PC-9 (cell line): ENCODE results near the gene CTAG1B. TPM values are rescaled to one million over a fixed set of nuclear protein-coding genes. Genes with fewer than 3 reads are reported as not detected.

Source experiments
- BruUV-seq: library from RNA; stranded (reverse); fragments of 400-500 nt; replicated peaks from 2 replicates; lab custom pipeline; 2021; lab: Mats Ljungman, UMichigan
- CTCF ChIA-PET: fragments of 300-600 bp; sonication (Branson Sonifier 250); formaldehyde crosslinking; loops from one replicate; lab custom pipeline; 2022; ENCODE audit warnings: antibody characterized with exemption; lab: Charles Lee
- POLR2A ChIA-PET: fragments of 300-600 bp; sonication (Branson Sonifier 250); formaldehyde crosslinking; loops from one replicate; lab custom pipeline; 2022; ENCODE audit warnings: antibody characterized with exemption; ENCODE audit not compliant: unreplicated experiment; lab: Charles Lee
- DNase-seq, 2 experiments: peaks; one replicate each; pipeline versions ENCODE4 v3.0.0 to v3.0.0-alpha.2; 2015 to 2022; ENCODE audit warnings: mixed read lengths in 1 of 2
- H2AFZ ChIP-seq: fragments of 200-600 bp; sonication (generic); 2 replicates; pipeline ENCODE4 v1.8.1; 2017; ENCODE audit warnings: antibody characterized with exemption
- H3F3A ChIP-seq: fragments of 200-600 bp; sonication (generic); 2 replicates; pipeline ENCODE4 v1.8.1; 2017; ENCODE audit warnings: antibody characterized with exemption, mild to moderate bottlenecking, low read depth; ENCODE audit not compliant: insufficient read depth
- H3K27ac ChIP-seq: fragments of 200-600 bp; sonication (generic); 2 replicates; pipeline ENCODE4 v1.6.1; 2016; ENCODE audit warnings: mixed run types
- H3K27me3 ChIP-seq: fragments of 200-600 bp; sonication (generic); 2 replicates; pipeline ENCODE4 v1.6.1; 2016; ENCODE audit warnings: low read depth, mixed run types; ENCODE audit not compliant: insufficient read depth
- H3K36me3 ChIP-seq: fragments of 200-600 bp; sonication (generic); 2 replicates; pipeline ENCODE4 v1.6.1; 2016; ENCODE audit warnings: low read depth, mixed run types
- H3K4me1 ChIP-seq: fragments of 200-600 bp; sonication (generic); replicated peaks from 2 replicates; pipeline ENCODE4 v1.6.1; 2016; ENCODE audit warnings: mixed run types; ENCODE audit not compliant: insufficient read depth
- H3K4me2 ChIP-seq: fragments of 200-600 bp; sonication (generic); 2 replicates; pipeline ENCODE4 v1.6.1; 2017; ENCODE audit warnings: mixed run types
- H3K4me3 ChIP-seq: fragments of 200-600 bp; sonication (generic); 2 replicates; pipeline ENCODE4 v1.6.1; 2016; ENCODE audit warnings: mixed run types
- H3K79me2 ChIP-seq: fragments of 200-600 bp; sonication (generic); 2 replicates; pipeline ENCODE4 v1.6.1; 2017; ENCODE audit warnings: low read depth, mixed run types
- H3K9me2 ChIP-seq: fragments of 200-600 bp; sonication (generic); 2 replicates; pipeline ENCODE4 v1.8.1; 2017; ENCODE audit warnings: mild to moderate bottlenecking; ENCODE audit not compliant: insufficient read depth
- H3K9me3 ChIP-seq: fragments of 200-600 bp; sonication (generic); 2 replicates; pipeline ENCODE4 v1.8.1; 2016; ENCODE audit warnings: low read depth; ENCODE audit not compliant: insufficient read depth
- H4K20me1 ChIP-seq: fragments of 200-600 bp; sonication (generic); 2 replicates; pipeline ENCODE4 v1.8.1; 2017; ENCODE audit not compliant: insufficient read depth
- EZH2 ChIP-seq: fragments of 200-600 bp; sonication (generic); IDR thresholded peaks from 2 replicates; pipeline ENCODE4 v1.8.0; 2017; ENCODE audit warnings: antibody characterized with exemption, low read depth
- intact Hi-C: fragments of 100-400 bp; cut with micrococcal nuclease; formaldehyde crosslinking; loops from one replicate; pipeline ENCODE4 v1.10.0; 2022; ENCODE audit not compliant: unreplicated experiment
- total RNA-seq: library from RNA; stranded (reverse); gene quantifications from 2 replicates; pipeline ENCODE4 v1.2.3, GENCODE V29; 2021
- TF ChIP-seq, protein P1 (sequence below): fragments of 200-600 bp; sonication (generic); conservative IDR thresholded peaks from 2 replicates; pipeline ENCODE4 v1.6.1; 2017; ENCODE audit warnings: mixed run types, antibody characterized with exemption, mild to moderate bottlenecking, moderate library complexity

Gene CTAG1B
- total RNA-seq, 1 experiment from 2014 or later: not detected

DNA sequence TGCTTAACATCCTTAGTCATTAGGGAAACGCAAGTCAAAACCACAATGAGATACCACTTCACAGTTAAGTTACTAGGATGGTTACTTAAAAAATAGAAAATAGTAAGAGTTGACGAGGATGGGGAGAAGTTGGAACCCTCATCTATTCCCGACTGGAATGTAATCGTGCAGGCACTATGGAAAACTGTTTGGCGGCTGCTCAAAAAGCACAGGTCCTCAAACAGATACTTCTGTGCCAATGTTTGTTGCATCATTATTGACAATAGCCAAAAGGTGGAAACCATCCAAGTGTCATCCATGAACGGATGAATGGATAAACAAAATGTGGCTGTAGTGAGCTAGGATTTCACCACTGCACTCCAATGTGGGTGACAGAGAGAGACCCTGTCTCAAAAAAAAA is 11.7 kb downstream of the CTAG1B start:
- intact Hi-C loops: no loop called here
- H3K79me2 ChIP-seq: no peaks in the 10 kb centered on the region
- H3K36me3 ChIP-seq: no peaks in the 10 kb centered on the region
- peaks cover 34% of the 10 kb centered on the region for H3K4me1 ChIP-seq
- no peaks in the 10 kb centered on the region for H3K9me2 ChIP-seq
- H3K27me3 ChIP-seq: no peaks in the 10 kb centered on the region
- no peak overlapping the region for H3K4me2 ChIP-seq
- no peak overlapping the region for H3K27ac ChIP-seq
- TF ChIP-seq EZH2: no peak
- TF ChIP-seq, protein P1, sequence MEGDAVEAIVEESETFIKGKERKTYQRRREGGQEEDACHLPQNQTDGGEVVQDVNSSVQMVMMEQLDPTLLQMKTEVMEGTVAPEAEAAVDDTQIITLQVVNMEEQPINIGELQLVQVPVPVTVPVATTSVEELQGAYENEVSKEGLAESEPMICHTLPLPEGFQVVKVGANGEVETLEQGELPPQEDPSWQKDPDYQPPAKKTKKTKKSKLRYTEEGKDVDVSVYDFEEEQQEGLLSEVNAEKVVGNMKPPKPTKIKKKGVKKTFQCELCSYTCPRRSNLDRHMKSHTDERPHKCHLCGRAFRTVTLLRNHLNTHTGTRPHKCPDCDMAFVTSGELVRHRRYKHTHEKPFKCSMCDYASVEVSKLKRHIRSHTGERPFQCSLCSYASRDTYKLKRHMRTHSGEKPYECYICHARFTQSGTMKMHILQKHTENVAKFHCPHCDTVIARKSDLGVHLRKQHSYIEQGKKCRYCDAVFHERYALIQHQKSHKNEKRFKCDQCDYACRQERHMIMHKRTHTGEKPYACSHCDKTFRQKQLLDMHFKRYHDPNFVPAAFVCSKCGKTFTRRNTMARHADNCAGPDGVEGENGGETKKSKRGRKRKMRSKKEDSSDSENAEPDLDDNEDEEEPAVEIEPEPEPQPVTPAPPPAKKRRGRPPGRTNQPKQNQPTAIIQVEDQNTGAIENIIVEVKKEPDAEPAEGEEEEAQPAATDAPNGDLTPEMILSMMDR: no peak
- H2AFZ ChIP-seq: no peak overlapping the region
- H3K9me3 ChIP-seq: no peaks in the 10 kb centered on the region
- H3K4me3 ChIP-seq: no peak overlapping the region
- POLR2A ChIA-PET: no interaction called here
- no peak for DNase-seq
- no TSS peak for BruUV-seq
- H4K20me1 ChIP-seq: no peaks in the 10 kb centered on the region
- peaks cover 27% of the 10 kb centered on the region for H3F3A ChIP-seq
- CTCF ChIA-PET: no interaction called here

DNA sequence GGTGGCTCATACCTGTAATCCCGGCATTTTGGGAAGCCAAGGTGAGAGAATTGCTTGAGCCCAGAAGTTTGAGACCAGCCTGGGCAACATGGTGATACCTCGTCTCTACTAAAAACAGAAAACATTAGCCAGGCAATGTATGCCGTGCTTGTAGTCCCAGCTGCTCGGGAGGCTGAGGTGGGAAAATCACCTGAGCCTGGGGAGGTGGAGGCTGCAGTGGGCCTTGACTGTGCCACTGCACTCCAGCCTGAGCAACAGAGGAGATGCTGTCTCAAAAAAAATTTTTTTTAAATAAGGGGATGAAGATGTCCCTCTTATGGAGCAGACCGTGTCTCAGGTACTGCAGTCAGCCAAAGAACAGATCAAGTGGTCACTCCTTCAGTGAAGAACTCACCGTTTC is 13.5 kb downstream of the CTAG1B start:
- H3K9me2 ChIP-seq: no peaks in the 10 kb centered on the region
- no peak for DNase-seq
- no TSS peak for BruUV-seq
- no peak overlapping the region for H3K4me2 ChIP-seq
- intact Hi-C loops: no loop called here
- ChIA-PET CTCF (no interaction called here), POLR2A (no interaction called here)
- H3K36me3 ChIP-seq: no peaks in the 10 kb centered on the region
- no peak overlapping the region for H3K4me3 ChIP-seq
- H3K9me3 ChIP-seq: no peaks in the 10 kb centered on the region
- H3K79me2 ChIP-seq: no peaks in the 10 kb centered on the region
- no peaks in the 10 kb centered on the region for H3K27me3 ChIP-seq
- H4K20me1 ChIP-seq: no peaks in the 10 kb centered on the region
- no peak overlapping the region for H3K27ac ChIP-seq
- no peak overlapping the region for H2AFZ ChIP-seq
- no peak for TF ChIP-seq EZH2
- TF ChIP-seq, protein P1: no peak
- H3F3A ChIP-seq: peaks cover 44% of the 10 kb centered on the region
- H3K4me1 ChIP-seq: peaks cover 49% of the 10 kb centered on the region

DNA sequence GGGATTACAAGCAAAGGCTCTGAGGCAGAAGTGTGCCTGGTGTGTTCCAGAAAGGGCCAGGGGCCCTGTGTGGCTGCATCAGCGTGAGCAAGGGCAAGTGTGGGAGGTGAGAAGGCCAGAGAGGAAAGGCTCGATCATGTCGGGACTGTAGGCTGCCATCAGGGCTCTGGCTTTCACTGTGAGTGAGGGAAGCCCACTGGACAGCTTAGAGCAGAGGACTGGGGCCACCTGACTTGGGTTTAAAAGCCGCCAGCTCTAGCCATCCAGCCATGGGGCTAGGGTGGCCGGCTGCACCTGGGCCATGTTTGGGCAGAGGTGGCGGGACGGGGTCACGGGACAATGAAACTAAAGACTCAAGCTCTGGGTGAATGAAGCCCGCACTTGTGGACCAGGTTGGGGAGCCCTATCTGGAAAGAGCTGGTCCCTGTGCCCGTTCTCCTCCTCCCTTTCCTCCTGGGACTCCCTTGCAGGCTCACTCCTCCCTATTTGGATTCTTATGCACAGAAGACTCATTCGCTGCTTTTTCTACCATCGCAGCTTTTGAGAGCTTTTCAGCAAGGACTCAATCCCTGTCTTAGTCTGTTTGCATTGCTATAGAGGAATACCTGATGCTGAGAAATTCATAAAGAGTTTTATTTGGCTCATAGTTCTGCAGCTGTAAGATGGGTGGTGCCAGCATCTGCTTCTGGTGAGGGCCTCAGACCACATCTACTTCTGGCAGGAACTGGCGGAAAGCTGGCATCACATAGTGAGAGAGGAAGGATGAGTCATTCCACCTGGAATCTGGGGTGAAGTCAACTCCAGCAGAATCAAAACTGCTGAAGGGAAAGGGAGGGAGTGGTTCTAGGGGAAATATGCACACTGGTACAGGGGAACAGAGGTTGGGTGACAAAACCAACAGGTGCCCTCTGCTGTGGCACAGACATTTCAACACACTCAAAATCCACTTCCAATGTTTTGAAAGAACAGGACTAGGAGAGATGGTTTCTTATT is 15.3 kb downstream of the CTAG1B start:
- H3K9me2 ChIP-seq: no peaks in the 10 kb centered on the region
- peaks cover 65% of the 10 kb centered on the region for H3K4me1 ChIP-seq
- ChIA-PET CTCF (interaction anchor here (0.6 kb wide), 1 partner anchor 1708 kb away, joined by 3 read pairs; no protein-coding TSS in a partner anchor), POLR2A (interaction anchor here (0.5 kb wide), 1 partner anchor 63 kb away, joined by 3 read pairs; no protein-coding TSS in a partner anchor)
- no peaks in the 10 kb centered on the region for H3K27me3 ChIP-seq
- no peaks in the 10 kb centered on the region for H3K36me3 ChIP-seq
- peak; percentile 82 to 96 for DNase-seq
- H3F3A ChIP-seq: peaks cover 54% of the 10 kb centered on the region
- no peaks in the 10 kb centered on the region for H4K20me1 ChIP-seq
- peak overlapping the region; percentile 58 for H3K4me2 ChIP-seq
- BruUV-seq: TSS peak; percentile 25
- no peak overlapping the region for H2AFZ ChIP-seq
- intact Hi-C loops: loop anchor here (1.0 kb wide), 1 partner anchor 7 kb away; no protein-coding TSS in a partner anchor
- TF ChIP-seq, protein P1: no peak
- no peak for TF ChIP-seq EZH2
- H3K4me3 ChIP-seq: no peak overlapping the region
- H3K79me2 ChIP-seq: no peaks in the 10 kb centered on the region
- H3K27ac ChIP-seq: peak overlapping the region; percentile 100
- no peaks in the 10 kb centered on the region for H3K9me3 ChIP-seq
